Measurements from ENCODE around the gene DSCAM.

Gene DSCAM

DNA sequence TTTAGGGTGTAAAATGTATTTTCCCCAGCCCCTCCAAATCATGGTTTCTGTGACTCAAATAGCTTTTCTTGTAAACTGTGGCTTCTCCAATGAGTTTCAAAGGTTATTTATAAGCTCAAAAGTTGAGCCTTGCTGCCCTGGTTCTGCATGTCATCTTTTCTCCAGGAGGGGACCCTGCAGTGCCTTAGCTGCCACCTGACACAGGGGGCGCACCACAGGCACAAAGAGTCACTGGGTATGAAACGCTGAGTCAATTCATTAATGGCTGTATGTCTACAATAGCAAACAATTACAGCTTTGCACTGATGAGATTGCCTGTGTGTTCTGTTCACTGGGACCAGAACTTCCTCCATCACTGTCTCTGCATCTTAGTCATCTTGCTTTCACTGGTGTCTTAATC is 878.9 kb downstream of the DSCAM start:
- Histone ChIP-seq H3K4me1 (peaks cover 0 to 4% (median 0%) of the 10 kb centered on the region in 10 experiments; a peak in 2 of 20 replicates), H4K20me1 (no peaks in the 10 kb centered on the region), H3K4me3 (no peak overlapping the region), H3K36me3 (no peaks in the 10 kb centered on the region), H3K27me3 (no peaks in the 10 kb centered on the region), H3K4me2 (no peak overlapping the region), H3K27ac (no peak overlapping the region), H3K9ac (no peak overlapping the region), H3K9me3 (replicated peaks in 1 of 11) (peaks cover 11 to 27% (median 19%) of the 10 kb centered on the region in 11 experiments; a peak in 17 of 22 replicates)
- no peak for TF ChIP-seq Cebpa-rat (IDR thresholded peaks at IDR 0.05)

DNA sequence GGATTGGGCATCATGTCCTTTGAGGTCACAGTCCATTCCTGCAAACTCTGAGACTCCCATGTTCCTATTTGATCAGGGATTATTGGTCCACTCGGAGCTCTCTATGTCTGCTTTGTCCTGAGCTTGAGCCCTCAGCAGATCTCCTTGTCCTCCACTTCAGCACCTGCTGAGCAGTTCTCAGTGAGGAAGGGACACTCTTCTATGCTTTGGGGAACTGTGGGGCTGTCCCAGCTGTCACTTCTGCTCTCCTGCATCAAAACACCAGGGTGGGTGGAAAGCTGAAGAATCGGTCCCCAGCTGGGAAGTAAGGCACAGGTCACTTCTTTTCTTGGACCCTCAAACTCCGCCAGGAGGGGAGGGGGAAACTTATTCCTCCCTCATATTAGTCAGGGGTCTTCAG is 880.2 kb downstream of the DSCAM start:
- no peak for TF ChIP-seq Cebpa-rat (IDR thresholded peaks at IDR 0.05)
- H3K9ac ChIP-seq: no peak overlapping the region
- no peak overlapping the region for H3K4me2 ChIP-seq
- no peak overlapping the region for H3K27ac ChIP-seq
- H3K9me3 ChIP-seq (replicated peaks in 1 of 11): peaks cover 11 to 27% (median 19%) of the 10 kb centered on the region in 11 experiments; a peak in 17 of 22 replicates
- H4K20me1 ChIP-seq: no peaks in the 10 kb centered on the region
- no peak overlapping the region for H3K4me3 ChIP-seq
- H3K4me1 ChIP-seq: peaks cover 0 to 4% (median 0%) of the 10 kb centered on the region in 10 experiments; a peak in 2 of 20 replicates
- H3K27me3 ChIP-seq: no peaks in the 10 kb centered on the region
- H3K36me3 ChIP-seq: no peaks in the 10 kb centered on the region

DNA sequence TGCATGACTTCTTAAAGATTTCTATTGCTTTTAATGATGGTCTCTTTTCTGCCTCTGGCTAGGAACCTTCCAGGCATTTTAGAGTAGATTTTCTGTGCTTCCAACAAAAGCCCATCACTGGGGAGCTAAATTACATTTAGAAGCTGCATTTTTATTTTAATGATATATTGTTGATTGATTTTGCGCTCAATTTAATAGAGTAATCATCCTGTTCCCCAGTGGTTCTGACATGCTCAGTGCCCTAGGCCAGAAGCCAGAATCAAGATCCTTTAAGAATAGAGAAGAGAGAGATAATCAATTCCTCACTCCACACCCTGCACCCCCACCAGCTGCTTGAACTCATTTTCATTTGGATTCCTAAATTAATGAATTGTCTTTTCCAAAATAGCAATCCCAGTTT is 881.9 kb downstream of the DSCAM start:
- peaks cover 17 to 36% (median 26%) of the 10 kb centered on the region in 11 experiments; a peak in 20 of 22 replicates for H3K9me3 ChIP-seq (replicated peaks in 1 of 11)
- no peak overlapping the region for H3K4me3 ChIP-seq
- no peak overlapping the region for H3K4me2 ChIP-seq
- no peaks in the 10 kb centered on the region for H3K27me3 ChIP-seq
- no peaks in the 10 kb centered on the region for H3K36me3 ChIP-seq
- no peak overlapping the region for H3K27ac ChIP-seq
- TF ChIP-seq Cebpa-rat (IDR thresholded peaks at IDR 0.05): no peak
- H3K4me1 ChIP-seq: peaks cover 0 to 2% (median 0%) of the 10 kb centered on the region in 10 experiments; a peak in 2 of 20 replicates
- no peak overlapping the region for H3K9ac ChIP-seq
- no peaks in the 10 kb centered on the region for H4K20me1 ChIP-seq

DNA sequence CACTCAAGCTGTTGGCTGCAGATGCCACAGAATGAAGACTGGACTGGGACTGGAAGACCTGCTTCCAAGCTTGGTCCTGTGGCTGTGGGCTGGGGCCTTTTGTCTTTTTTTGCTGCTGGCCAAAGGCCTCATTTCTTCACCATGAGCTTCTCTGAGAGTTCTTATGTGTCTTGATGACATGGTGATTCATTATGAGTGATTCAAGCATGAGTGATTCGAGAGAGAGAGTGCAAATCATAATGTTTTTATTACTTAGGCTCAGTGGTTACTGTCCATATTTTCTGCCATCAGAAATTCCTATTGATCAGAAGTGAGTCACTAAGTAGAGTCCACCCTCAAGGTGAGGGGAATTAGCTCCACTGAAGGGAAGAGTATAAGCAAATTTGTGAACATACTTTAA is 885.7 kb downstream of the DSCAM start:
- Histone ChIP-seq H4K20me1 (no peaks in the 10 kb centered on the region), H3K27ac (no peak overlapping the region), H3K36me3 (no peaks in the 10 kb centered on the region), H3K4me2 (no peak overlapping the region), H3K27me3 (no peaks in the 10 kb centered on the region), H3K9ac (no peak overlapping the region), H3K4me3 (no peak overlapping the region), H3K4me1 (no peaks in the 10 kb centered on the region), H3K9me3 (replicated peaks in 1 of 11) (peaks cover 9 to 27% (median 19%) of the 10 kb centered on the region in 11 experiments; a peak in 20 of 22 replicates)
- no peak for TF ChIP-seq Cebpa-rat (IDR thresholded peaks at IDR 0.05)

All from BLaER1 treated with 17β-estradiol and CSF1 and Interleukin-3, amounts not matched to agents 10 nM and 100 nM (cell line).